ENCODE data around the gene LSP1.

DNA sequence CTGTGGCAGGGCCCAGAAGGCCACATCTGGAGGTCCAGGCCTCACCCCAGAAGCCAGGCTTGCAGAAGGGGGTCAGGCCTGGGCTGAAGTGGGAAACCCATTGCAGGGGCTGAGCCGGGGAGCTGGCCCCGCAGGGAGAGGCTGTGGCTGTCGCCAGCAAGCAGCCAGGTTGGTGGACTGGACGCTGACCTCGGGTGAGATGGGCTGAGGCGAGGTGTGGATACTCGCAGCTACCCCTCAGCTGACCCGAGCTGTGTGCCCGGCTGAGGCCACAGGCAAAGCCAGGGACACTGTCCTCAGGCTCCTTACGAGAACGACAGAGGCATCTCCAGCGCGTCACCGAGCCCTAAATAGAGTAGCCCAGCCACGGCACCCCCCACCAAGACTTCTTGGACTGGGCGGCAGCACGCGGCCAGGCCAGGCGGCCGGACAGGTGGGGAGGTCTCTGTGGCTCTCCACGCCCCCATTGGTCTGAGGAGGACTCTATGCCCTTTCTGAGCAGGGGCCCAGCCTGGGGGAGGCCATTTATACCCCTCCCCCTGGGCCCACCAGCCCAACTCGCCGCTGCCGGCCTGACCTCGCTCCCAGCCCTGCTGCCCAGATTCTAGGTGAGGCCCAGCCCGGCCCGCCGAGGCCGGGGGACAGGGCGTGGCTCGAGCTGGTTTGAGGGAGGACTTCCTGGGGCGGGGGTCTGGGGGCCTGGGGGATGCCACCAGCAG, 14.3 kb upstream of the LSP1 start, which contains the start of gene TNNI2:
- TF ChIP-seq, protein P1, sequence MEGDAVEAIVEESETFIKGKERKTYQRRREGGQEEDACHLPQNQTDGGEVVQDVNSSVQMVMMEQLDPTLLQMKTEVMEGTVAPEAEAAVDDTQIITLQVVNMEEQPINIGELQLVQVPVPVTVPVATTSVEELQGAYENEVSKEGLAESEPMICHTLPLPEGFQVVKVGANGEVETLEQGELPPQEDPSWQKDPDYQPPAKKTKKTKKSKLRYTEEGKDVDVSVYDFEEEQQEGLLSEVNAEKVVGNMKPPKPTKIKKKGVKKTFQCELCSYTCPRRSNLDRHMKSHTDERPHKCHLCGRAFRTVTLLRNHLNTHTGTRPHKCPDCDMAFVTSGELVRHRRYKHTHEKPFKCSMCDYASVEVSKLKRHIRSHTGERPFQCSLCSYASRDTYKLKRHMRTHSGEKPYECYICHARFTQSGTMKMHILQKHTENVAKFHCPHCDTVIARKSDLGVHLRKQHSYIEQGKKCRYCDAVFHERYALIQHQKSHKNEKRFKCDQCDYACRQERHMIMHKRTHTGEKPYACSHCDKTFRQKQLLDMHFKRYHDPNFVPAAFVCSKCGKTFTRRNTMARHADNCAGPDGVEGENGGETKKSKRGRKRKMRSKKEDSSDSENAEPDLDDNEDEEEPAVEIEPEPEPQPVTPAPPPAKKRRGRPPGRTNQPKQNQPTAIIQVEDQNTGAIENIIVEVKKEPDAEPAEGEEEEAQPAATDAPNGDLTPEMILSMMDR (IDR thresholded peaks at IDR 0.05): no peak
- TF ChIP-seq POLR2AphosphoS5 (IDR thresholded peaks at IDR 0.05): no peak
